ENCODE data around the gene MGST2. TPM values are rescaled to one million over a fixed set of nuclear protein-coding genes. Genes with fewer than 3 reads are reported as not detected.

The MGST2 gene
- total and polyA plus RNA-seq, 4 donors, result 69.6 to 170 (median 90.7) TPM

DNA sequence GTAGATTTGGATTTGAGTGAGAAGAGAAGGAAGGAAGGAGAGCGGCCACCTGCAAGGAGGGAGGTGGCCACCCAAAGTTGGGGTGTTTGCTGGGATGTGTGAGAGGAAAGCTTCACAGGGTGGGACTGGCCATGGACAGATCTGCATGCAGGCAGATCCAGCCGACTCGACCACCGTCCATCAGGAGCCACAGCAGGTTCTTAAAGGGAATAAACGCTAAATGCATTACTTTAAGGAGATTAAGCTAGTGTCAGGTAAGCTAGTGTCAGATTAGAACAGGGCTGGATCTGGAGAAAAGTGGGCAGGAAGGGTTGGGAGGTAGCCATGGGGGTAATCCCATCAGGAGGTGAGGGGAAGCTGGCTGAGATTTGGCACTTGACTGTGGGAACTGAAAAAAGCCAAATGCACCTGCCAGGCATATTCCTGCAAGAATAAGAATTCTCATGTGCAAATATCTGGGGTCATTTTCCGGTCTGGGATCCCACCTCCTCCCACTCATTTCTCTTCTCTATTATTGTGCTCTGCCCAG, 79.6 kb downstream of the MGST2 start:
- Histone ChIP-seq H3K9ac (ENCODE audit: low read depth in 1 of 2, low read length in 2 of 2) (no peak overlapping the region), H3K4me1 (ENCODE audit: control insufficient read depth in 4 of 4, insufficient read depth in 4 of 4, low read length in 3 of 4) (peaks cover 2 to 10% (median 5%) of the 10 kb centered on the region in 4 donors), H3K27ac (ENCODE audit: low read depth in 1 of 2, low read length in 2 of 2) (no peak overlapping the region), H3K4me3 (ENCODE audit: low read depth in 1 of 3, low read length in 3 of 3) (no peak overlapping the region), H3K27me3 (ENCODE audit: control insufficient read depth in 4 of 4, insufficient read depth in 4 of 4, low read length in 3 of 4) (no peaks in the 10 kb centered on the region), H3K9me3 (ENCODE audit: control insufficient read depth in 4 of 4, low read length in 3 of 4) (no peaks in the 10 kb centered on the region), H3K36me3 (ENCODE audit: control insufficient read depth in 4 of 4, insufficient read depth in 3 of 4, low read depth in 1 of 4, low read length in 3 of 4) (no peaks in the 10 kb centered on the region)
- WGBS, result 94% methylated on average over 6 of the region's 6 CpGs
- TF ChIP-seq YY1 (IDR thresholded peaks at IDR 0.05) (no peak), GABPA (IDR thresholded peaks at IDR 0.05 in 1 of 2, conservative IDR thresholded peaks at IDR 0.05 in 1 of 2) (no peak)
- DNase-seq (ENCODE audit: low spot score), result no peak

DNA sequence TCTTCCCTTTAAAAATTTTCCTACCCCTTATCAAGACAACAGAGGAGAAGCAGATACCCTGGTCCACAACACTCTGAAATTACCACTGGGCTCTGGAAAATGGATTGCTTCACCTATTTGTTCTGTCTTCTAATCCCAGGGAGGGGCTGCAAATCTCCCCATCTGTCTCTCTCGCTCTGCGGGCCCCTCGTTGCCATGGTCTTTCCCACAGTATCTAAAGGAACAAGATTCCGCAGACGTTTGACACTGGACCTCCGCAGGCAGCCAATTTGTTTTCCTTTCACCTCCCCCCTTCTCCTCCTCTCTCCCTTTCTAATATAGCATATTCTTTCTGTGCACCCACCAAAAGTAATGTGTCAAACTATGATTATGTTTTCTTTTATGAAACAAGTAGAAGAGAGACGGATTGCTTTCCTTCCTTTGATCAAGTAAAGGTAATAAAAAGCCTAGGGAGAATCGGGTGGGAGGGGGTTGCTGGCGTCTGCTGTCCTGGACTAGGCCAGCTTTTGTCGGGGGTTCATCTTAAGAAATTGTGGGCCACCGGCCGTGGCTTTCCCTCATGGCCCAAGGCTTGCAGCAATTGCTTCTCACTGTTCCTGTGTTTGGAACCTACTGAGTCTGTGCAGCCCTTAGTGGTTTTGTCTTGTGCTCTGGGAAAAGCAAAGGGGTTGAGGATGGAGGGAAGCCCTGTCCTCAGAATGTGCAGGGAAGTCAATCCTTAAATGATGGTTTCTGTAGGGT, 81.0 kb downstream of the MGST2 start:
- no peaks in the 10 kb centered on the region for H3K9me3 ChIP-seq (ENCODE audit: control insufficient read depth in 4 of 4, low read length in 3 of 4)
- H3K27me3 ChIP-seq (ENCODE audit: control insufficient read depth in 4 of 4, insufficient read depth in 4 of 4, low read length in 3 of 4), result no peaks in the 10 kb centered on the region
- H3K27ac ChIP-seq (ENCODE audit: low read depth in 1 of 2, low read length in 2 of 2), result no peak overlapping the region
- H3K4me1 ChIP-seq (ENCODE audit: control insufficient read depth in 4 of 4, insufficient read depth in 4 of 4, low read length in 3 of 4), result no peaks in the 10 kb centered on the region
- no peak overlapping the region for H3K4me3 ChIP-seq (ENCODE audit: low read depth in 1 of 3, low read length in 3 of 3)
- no peak for DNase-seq (ENCODE audit: low spot score)
- no peaks in the 10 kb centered on the region for H3K36me3 ChIP-seq (ENCODE audit: control insufficient read depth in 4 of 4, insufficient read depth in 3 of 4, low read depth in 1 of 4, low read length in 3 of 4)
- TF ChIP-seq, protein P1, sequence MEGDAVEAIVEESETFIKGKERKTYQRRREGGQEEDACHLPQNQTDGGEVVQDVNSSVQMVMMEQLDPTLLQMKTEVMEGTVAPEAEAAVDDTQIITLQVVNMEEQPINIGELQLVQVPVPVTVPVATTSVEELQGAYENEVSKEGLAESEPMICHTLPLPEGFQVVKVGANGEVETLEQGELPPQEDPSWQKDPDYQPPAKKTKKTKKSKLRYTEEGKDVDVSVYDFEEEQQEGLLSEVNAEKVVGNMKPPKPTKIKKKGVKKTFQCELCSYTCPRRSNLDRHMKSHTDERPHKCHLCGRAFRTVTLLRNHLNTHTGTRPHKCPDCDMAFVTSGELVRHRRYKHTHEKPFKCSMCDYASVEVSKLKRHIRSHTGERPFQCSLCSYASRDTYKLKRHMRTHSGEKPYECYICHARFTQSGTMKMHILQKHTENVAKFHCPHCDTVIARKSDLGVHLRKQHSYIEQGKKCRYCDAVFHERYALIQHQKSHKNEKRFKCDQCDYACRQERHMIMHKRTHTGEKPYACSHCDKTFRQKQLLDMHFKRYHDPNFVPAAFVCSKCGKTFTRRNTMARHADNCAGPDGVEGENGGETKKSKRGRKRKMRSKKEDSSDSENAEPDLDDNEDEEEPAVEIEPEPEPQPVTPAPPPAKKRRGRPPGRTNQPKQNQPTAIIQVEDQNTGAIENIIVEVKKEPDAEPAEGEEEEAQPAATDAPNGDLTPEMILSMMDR (IDR thresholded peaks at IDR 0.05; ENCODE audit: low read depth, low read length, missing input control), result no peak
- TF ChIP-seq EGR1 (IDR thresholded peaks at IDR 0.05; ENCODE audit: low read depth in 2 of 2) (no peak), SP1 (IDR thresholded peaks at IDR 0.05) (no peak), NR2F2 (IDR thresholded peaks at IDR 0.05) (no peak), YY1 (IDR thresholded peaks at IDR 0.05) (no peak), RXRA (IDR thresholded peaks at IDR 0.05) (no peak), FOXA2 (IDR thresholded peaks at IDR 0.05) (no peak), HNF4G (IDR thresholded peaks at IDR 0.05) (no peak), TAF1 (conservative IDR thresholded peaks at IDR 0.05) (no peak), HNF4A (conservative IDR thresholded peaks at IDR 0.05) (no peak), FOXA1 (IDR thresholded peaks at IDR 0.05) (no peak)
- TF ChIP-seq, protein P2, sequence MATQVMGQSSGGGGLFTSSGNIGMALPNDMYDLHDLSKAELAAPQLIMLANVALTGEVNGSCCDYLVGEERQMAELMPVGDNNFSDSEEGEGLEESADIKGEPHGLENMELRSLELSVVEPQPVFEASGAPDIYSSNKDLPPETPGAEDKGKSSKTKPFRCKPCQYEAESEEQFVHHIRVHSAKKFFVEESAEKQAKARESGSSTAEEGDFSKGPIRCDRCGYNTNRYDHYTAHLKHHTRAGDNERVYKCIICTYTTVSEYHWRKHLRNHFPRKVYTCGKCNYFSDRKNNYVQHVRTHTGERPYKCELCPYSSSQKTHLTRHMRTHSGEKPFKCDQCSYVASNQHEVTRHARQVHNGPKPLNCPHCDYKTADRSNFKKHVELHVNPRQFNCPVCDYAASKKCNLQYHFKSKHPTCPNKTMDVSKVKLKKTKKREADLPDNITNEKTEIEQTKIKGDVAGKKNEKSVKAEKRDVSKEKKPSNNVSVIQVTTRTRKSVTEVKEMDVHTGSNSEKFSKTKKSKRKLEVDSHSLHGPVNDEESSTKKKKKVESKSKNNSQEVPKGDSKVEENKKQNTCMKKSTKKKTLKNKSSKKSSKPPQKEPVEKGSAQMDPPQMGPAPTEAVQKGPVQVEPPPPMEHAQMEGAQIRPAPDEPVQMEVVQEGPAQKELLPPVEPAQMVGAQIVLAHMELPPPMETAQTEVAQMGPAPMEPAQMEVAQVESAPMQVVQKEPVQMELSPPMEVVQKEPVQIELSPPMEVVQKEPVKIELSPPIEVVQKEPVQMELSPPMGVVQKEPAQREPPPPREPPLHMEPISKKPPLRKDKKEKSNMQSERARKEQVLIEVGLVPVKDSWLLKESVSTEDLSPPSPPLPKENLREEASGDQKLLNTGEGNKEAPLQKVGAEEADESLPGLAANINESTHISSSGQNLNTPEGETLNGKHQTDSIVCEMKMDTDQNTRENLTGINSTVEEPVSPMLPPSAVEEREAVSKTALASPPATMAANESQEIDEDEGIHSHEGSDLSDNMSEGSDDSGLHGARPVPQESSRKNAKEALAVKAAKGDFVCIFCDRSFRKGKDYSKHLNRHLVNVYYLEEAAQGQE (IDR thresholded peaks at IDR 0.05), result no peak
- TF ChIP-seq, protein P3, sequence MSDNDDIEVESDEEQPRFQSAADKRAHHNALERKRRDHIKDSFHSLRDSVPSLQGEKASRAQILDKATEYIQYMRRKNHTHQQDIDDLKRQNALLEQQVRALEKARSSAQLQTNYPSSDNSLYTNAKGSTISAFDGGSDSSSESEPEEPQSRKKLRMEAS (IDR thresholded peaks at IDR 0.05), result no peak
- TF ChIP-seq, protein P4, sequence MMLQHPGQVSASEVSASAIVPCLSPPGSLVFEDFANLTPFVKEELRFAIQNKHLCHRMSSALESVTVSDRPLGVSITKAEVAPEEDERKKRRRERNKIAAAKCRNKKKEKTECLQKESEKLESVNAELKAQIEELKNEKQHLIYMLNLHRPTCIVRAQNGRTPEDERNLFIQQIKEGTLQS (IDR thresholded peaks at IDR 0.05), result no peak
- H3K9ac ChIP-seq (ENCODE audit: low read depth in 1 of 2, low read length in 2 of 2), result no peak overlapping the region
- WGBS, result 84% methylated on average over 12 of the region's 12 CpGs
